GM10248 (cell line): Measurements from ENCODE around the gene PLEKHA5.

Experiments used
- CTCF ChIA-PET: fragments of 300-600 bp; sonication (Branson Sonifier 250); formaldehyde crosslinking; extraction: SDS; loops from one replicate; lab custom pipeline; 2021; ENCODE audit warnings: antibody characterized with exemption; lab: Yijun Ruan, JAX
- POLR2A ChIA-PET: fragments of 350-650 bp; sonication (Branson Sonifier 250); formaldehyde crosslinking; extraction: SDS; loops from one replicate; lab custom pipeline; 2020; ENCODE audit warnings: antibody characterized with exemption; lab: Yijun Ruan, JAX
- DNase-seq: peaks from one replicate; pipeline ENCODE4 v3.0.0; 2012; ENCODE audit errors: extremely low spot score
- TF ChIP-seq, protein P1 (sequence below): IDR thresholded peaks from 2 replicates; pipeline ENCODE4 v1.5.1; 2012; ENCODE audit warnings: mild to moderate bottlenecking, low read depth; ENCODE audit errors: extremely low read depth, missing control alignments, control extremely low read depth

Gene PLEKHA5

GRCh38 chr12:19217446-19217845, 87.9 kb downstream of the PLEKHA5 start:
- CTCF ChIA-PET: interaction anchor here (1.1 kb wide), 1 partner anchor 18 kb away, joined by 4 read pairs; no protein-coding TSS in a partner anchor

DNA sequence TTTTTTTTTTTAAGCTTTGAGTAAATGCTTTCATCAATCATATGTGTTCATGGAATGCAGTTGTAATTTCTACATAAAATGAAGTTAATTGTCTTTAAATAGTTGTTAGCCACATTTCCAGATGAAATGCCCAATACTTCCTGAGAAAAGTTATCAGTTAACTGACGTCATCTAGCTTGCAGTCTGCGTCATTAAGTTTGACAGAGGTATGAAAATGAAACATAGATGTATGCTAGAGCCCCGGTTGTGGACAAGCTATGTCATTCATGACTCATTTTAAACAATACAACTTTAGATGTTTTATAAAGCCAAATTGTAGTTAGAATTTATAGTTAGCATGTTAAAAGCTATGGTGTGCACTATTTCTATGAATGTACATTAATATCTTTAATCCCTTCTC, 90.7 kb downstream of the PLEKHA5 start:
- CTCF ChIA-PET: no interaction called here
- TF ChIP-seq, protein P1, sequence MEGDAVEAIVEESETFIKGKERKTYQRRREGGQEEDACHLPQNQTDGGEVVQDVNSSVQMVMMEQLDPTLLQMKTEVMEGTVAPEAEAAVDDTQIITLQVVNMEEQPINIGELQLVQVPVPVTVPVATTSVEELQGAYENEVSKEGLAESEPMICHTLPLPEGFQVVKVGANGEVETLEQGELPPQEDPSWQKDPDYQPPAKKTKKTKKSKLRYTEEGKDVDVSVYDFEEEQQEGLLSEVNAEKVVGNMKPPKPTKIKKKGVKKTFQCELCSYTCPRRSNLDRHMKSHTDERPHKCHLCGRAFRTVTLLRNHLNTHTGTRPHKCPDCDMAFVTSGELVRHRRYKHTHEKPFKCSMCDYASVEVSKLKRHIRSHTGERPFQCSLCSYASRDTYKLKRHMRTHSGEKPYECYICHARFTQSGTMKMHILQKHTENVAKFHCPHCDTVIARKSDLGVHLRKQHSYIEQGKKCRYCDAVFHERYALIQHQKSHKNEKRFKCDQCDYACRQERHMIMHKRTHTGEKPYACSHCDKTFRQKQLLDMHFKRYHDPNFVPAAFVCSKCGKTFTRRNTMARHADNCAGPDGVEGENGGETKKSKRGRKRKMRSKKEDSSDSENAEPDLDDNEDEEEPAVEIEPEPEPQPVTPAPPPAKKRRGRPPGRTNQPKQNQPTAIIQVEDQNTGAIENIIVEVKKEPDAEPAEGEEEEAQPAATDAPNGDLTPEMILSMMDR: no peak
- POLR2A ChIA-PET: no interaction called here
- no peak for DNase-seq

More at GRCh38 chr12:19217446-19217845, 87.9 kb downstream of the PLEKHA5 start:
- POLR2A ChIA-PET: no interaction called here
- TF ChIP-seq, protein P1: no peak
- DNase-seq: no peak

- POLR2A ChIA-PET: no interaction called here
- CTCF ChIA-PET: no interaction called here
- TF ChIP-seq, protein P1: no peak
- DNase-seq: no peak
Observed at GRCh38 chr12:19220852-19221466, 91.4 kb downstream of the PLEKHA5 start.

DNA sequence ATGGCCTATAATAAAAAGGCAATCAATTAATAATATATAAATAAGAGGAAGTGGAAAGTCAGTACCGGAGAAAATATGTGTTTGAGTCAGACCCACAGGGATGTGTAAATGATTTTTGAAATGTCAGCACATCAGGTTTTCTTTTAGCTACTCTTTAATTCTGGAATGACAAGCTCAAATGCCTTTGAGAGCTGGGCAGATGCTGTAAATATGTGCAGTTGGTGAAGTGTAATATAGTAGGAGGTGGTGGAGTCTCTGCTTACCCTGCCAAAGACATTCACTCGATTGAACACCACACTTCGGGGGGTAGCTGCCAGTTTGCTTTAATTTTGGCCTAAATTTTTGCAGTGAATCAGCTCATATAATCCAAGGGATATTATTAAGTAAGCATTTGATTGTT, 93.0 kb downstream of the PLEKHA5 start:
- TF ChIP-seq, protein P1: no peak
- no peak for DNase-seq
- ChIA-PET POLR2A (no interaction called here), CTCF (interaction anchor here (1.0 to 1.2 kb wide), 3 partner anchors 8 to 13 kb away, joined by 3 read pairs; no protein-coding TSS in a partner anchor)

DNA sequence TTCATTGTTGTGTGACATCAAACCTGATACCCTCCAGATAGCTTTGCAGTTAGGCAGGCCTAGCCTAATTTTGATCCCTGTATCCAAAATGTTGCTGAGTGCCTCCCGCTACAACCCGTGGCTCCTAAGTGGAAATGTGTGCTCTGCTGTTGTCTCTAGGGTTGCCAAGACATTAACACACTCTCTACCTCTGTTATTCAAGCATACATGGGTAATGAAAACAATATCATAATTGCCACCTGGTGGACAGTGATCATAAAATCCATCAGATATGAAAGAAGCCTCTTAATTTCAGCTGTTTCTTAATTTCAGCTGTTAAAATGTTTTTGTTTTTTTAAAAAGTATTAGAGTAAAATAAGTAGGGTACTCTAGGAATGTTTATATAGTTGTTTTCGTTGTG, 93.5 kb downstream of the PLEKHA5 start:
- ChIA-PET POLR2A (no interaction called here), CTCF (interaction anchor here (1.0 to 1.2 kb wide), 3 partner anchors 9 to 14 kb away, joined by 3 read pairs; no protein-coding TSS in a partner anchor)
- no peak for DNase-seq
- TF ChIP-seq, protein P1: no peak

DNA sequence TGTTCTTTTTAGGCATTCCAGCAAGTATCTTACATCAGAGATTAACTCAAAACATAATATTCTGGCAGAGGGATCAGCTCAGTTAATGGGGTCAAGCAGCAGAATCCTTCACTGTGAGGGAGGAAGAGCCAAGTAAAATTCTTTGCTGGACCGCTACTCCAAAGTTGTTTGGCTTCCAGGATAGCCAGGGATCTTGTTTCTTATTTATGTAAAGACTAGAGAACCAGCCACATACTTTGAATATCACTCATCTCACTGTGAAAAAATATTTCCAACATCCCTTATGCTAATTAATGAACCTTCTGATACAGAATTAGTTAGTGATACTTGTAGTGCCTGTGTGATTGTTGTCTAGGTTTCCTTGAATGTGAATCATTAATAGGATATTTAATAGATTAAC, 94.2 kb downstream of the PLEKHA5 start:
- TF ChIP-seq, protein P1: no peak

More for the DNA sequence above, 94.2 kb downstream of the PLEKHA5 start:
- ChIA-PET POLR2A (no interaction called here), CTCF (interaction anchor here (1.0 to 1.2 kb wide), 3 partner anchors 9 to 14 kb away, joined by 3 read pairs; no protein-coding TSS in a partner anchor)
- DNase-seq: no peak
